NCI-H2196 (cell line): Measurements from ENCODE around the gene CCBE1.
A peak's percentile ranks its signal among the peaks of the same experiment; 100 is the strongest.
"Not testable (repeated sequence)": the region's sequence is repeated elsewhere in the genome, so short reads cannot be mapped to it uniquely, and the experiment has no call there.

Source experiments
- DNase-seq: peaks from one replicate; lab custom pipeline; 2025; ENCODE audit not compliant: unreplicated experiment; lab: John Stamatoyannopoulos, UW

Gene CCBE1

DNA sequence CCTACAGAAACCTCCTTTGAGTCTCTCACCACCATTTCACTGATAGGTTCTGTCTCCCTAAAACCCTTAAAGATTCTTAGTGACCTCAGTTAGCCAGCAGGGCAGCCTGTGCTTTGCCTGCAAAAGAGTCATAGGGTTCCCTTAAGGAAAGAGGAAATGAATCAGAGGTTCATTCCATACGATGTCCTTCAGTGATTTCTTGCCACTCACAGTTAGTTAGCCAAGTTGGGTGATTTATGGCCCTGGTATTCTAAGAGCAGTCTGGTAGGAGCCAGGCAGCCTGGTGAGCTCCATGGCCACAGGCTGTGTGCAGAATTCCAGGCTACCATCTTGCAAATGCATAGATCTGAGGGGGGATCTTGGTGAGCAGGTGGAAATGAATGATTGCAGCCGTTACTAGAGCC, 18.7 kb upstream of the CCBE1 start:
- no peak for DNase-seq

DNA sequence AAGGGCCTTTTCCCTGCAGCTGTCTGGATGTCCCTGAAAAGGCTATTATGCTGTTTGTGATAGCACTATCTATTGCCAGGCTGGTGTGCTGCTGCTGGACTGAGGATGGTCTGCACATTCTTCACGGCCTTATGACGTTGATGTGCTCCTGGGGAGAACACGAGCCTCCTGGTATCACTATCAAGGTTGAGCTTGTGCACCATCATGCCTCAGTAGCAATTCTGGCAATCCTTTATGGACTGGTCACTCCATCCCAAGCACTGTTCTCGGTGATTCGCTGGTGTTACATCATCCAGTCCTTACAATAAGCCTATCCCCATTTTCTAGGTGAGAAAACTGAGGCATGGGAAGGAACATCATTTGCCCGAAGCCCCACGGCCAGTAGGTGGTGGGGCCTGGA, 18.2 kb upstream of the CCBE1 start:
- no peak for DNase-seq

DNA sequence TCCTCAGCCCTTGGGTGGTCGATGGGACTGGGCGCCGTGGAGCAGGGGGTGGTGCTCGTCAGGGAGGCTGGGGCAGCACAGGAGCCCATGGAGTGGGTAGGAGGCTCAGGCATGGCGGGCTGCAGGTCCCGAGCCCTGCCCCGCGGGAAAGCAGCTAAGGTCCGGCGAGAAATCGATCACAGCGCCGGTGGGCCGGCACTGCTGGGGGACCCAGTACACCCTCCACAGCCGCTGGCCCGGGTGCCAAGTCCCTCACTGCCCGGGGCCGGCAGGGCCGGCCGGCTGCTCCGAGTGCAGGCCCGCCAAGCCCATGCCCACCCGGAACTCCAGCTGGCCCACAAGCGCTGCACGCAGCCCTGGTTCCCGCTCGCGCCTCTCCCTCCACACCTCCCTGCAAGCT, 16.9 kb upstream of the CCBE1 start:
- not testable (repeated sequence) for DNase-seq

DNA sequence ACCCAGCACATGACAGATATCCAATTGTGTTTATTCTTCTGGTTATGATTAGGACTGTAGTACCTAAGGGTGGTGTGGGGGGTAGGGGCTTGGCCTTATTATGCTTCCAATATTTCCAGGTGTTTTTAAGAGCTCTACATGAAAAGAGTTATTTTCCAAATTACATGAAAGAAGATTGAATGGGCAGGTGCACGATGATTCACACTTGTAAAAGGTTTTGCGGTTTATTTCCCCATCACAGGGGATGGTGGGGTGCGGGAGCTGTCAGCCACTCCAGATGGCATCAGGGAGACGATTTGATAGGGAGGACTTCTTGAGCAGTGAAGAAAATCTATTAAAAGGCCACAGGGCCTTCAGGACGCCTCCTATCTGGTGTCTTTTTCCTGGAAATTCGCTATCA, 15.1 kb upstream of the CCBE1 start:
- no peak for DNase-seq

DNA sequence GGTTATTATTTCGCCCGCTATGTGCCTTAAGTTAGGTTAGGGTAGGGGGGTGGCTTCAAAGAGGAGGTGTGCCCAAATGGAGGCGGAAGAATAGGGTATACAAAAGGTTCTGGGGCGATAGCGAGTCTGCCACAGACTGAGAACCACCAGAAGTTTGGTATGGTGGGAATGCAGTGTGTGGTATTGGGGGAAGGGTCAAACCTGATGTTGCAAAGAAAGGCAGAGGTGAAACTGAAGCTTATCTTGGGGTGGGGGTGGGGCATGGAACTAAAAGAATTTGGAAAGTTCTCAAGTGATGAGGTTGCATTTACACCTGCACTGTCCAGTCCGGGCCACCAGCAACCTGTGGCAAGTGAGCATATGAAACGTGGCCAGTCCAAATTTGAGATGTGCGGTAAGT, 11.8 kb upstream of the CCBE1 start:
- no peak for DNase-seq

DNA sequence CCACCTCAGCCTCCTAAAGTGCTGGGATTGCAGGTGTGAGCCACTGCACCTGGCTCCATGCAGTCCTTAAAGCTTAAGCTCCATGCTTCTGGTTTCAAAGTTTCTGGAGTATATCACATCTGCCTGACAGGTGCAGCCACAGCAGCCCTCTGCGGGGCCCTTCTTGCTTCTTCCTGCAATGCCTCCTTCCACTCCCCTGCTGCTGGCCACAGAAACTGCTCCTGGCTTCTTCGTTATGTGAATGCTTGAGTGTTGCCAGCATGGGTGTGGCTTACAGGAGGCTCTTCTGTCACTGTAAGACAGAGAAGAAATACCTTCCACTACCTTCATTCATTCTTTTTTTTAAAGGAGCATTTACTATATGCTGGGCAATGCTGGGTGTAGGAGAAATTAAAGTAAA, 10.1 kb upstream of the CCBE1 start:
- DNase-seq, result no peak

DNA sequence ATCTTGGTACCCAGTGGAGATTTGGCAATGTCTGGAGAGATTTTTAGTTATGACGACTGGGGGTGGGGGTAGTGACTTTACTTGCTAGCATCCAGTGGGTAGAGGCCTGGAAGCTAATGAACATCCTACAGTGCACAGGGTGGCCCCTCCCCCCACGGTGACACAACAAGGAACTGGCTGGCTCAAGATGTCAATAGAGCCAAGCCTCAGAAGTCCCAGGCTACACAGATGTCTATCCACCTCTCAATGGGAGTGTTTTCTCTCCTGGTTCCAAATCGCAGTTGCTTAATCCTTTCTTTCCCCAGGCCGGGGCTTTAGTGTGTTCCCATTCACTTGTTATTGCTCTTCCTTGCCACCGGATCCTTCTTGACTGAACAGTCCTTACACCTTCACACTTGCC, 9.3 kb upstream of the CCBE1 start:
- DNase-seq, result no peak

DNA sequence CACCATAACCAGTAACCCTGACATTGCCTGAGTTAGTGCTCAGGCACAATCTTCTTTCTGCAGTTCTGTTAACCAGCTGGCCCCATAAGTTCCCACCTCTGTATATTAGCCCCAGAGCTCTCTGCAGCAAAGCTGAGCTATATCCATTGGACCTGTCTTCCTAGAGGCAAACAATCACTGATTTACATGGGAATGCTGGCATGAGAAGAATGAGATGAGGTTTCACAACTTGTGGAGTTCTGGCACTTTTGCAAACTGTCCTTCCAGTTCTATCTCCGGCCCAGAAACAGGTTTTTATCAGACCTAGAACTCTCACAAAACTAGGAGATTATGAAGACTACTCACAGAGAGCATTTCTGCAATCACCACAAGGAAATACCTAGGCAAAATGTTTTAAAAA, 7.9 kb upstream of the CCBE1 start:
- DNase-seq, result no peak

DNA sequence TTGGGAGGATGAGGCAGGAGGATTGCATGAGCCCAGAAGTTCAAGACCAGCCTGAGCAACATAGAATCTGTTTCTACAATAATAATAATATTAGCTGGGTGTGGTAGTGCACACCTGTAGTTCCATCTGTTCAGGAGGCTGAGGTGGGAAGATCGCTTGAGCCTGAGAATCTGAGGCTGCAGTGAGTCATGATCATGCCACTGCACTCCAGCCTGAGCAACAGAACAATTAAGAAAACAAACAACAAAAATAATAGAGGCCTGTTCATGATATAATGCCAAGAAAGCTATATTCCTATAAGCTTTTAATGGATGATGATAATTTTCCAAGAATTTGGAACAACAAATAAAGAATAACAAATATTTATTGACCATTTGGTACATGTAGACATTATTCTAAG, 6.9 kb upstream of the CCBE1 start:
- DNase-seq, result no peak

DNA sequence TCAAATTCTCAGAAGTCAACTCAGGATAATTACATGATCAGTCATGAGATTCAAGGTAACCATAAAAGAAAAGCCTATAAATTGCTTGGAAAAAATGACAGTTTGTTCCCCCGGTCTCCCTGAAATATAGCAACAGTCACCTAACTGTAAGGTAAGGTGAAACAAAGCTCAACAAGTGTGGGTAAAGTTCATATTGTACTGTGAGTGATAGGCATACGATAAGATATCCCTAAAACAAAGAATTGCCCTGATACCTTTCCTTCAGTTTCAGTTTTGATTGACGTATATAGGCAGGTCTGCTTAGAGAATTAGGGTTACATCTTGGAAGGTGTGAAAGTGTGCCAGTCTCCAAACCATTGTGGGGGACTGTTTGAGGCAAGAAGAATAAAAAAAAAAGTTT, 4.0 kb upstream of the CCBE1 start:
- DNase-seq, result no peak

DNA sequence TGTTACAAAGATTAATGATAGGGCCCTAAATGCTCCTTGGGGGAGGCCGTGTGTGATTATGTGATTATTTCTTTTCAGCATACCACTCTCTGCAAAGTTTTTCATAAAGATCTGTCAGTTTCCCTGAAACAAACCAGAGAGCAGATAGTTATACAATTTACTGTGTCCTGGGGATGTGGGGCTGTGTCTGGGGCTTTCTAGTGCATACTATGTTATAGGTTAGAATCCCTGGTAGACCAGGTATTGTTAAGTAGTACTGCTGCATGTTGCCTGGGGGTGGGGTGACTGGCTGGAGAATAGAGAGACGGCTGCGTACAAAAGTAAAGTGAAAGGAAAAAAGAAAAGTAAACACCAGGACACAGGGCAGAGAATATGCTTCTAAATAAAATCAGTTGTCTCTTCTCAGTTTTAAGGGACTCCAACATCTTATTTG, 3.3 kb upstream of the CCBE1 start:
- DNase-seq, result no peak

DNA sequence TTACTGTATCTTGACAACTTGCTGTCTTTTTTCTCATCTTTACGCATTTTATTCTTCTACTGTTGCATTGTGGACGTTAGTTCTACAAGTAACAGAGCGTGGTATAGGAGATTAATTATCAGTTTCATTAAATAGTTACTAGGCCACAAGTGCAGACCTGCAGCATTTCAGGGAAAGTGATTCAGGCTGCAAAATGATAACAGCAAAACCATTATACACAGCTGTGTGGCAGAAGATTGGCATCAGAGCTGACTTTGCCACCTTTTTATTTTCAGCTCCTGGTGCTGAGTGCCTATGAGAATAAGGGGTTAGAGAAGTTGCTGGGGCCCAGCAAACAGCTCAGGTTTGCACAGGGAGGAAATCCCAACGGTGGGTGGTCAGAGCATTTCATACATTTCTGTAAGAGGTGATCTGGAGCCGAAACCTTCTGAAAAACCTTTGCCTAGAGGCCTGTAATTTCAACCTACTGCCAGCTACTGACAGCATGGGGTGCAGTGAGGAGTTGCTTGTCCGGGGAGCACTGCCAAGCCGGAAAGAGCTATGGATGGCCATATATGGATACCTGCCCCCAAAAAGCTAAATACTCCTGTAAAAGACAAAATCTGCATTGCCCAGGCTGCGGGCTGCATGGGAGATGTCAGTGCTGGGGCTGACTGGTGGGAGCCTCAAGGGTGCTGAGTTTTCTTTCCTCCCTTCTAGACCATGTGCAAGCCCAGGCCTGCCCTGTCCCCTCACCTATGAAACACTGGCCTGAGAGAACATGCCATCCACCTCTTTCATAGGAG, 2.7 kb upstream of the CCBE1 start:
- no peak for DNase-seq

DNA sequence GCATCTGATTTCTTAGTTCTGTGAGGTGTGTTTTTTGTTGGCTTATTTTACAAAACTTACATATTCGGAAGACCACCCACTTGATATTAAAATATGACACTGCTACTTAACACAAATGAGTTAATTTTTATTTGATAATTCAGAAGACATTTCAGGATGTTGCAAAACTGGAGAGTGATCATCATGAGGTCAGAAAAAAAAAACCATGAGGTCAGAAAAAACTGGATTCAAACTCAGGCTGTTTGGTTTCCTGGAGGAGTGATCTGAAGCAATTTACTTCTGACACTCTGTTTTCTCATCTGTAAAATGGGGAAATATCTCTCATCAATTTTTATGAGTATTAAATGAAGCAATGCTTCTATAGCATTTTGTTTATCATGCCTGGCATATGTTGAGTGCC, 1.8 kb upstream of the CCBE1 start:
- no peak for DNase-seq

DNA sequence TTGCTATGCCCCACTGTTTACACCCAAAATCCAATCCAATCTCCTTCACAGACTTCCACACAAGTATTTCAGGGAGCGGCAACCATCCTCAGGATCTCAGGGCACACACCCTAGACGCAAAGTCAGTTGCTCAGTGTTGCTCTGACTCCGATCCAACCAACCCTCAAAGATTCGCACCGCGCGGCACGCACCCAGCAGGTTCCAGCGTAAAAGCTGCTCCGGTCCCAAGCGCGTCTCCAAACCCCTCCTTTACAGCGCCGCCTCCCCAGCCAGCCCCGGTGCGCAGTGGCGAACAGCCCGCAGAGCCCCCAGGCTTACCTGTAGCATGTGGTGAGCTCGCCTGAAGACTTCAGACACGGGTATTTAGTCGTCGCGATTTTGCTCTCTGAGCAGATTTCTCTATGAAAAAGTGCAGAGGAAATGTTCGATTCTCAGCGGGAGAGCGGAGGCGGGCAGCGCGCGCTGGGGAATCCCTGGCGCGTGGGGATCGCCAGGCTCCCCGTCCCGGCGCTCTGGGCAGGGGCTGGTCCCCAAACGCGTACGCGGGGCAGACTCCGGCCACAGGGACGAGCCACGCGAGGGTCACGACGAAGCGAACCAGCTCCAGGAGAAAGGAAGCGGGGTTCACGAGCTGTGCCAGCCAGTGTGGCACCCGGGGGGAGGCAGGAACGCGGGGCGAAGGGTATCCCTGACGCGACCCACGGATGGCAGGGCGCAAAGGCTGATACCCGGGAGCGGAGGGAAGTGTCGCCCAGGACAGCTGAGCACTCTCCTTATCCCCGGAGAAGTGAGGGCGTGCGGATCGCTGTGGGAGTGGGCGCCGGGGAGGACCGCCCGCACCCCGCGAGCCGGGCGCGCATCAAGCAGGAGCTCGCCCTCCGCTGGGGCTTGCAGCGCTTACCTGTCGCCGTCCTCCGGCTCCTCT, 650 bp downstream of the CCBE1 start:
- DNase-seq, result no peak

DNA sequence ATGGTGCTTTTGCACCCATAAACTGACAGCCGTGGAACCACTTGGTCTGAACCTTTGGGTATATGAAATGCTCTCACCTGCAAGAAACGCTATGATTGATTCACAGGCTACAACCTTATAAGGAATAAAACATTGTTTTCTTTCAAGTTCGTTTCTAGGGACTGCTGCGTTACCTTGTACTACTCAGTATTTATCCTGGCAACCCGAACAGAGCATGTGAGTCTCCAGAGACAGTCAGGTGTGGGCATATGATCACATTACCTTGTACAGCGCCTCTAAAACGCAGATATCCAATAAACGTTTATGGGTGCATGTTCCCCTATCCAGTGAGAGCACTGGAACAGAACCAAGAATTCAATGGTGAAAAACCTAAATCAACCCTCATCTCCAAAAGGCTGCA, 1.7 kb downstream of the CCBE1 start:
- no peak for DNase-seq

DNA sequence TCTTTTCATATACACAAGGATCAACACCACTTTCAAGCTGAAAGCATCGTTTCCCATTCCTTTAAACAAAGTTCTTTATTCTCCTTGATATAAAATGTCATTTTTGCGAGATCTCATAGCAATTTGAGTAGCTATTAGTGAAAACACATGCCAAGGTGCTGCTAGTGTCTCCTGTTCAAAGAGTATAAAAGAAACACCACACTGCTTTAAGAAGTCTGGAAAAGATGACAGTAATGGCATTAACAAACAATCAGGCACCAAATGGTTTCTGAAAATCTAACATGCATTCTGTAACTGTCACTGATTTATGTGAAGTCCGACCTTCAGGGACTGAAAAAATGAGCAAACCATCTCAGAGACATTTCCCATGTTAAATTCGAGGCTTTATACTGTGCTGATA, 2.4 kb downstream of the CCBE1 start:
- no peak for DNase-seq

DNA sequence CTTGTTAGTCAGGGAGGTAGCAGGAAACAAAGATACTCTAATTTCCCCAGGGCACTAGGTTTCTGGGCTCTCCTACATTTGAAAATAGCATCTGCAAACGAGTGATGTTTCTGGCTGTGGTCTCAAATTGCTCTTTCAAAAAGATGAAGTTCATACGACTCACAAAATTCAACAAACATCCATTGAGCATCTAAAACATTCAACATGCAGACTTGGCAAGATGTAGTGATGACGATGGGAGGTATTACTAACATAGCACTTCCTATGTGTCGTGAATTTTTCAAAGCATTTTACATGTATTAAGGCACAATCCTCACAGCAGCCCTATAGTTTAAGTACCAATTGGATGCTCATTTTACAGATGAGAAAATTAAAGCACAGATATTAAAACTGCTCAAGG, 5.2 kb downstream of the CCBE1 start:
- DNase-seq, result no peak

DNA sequence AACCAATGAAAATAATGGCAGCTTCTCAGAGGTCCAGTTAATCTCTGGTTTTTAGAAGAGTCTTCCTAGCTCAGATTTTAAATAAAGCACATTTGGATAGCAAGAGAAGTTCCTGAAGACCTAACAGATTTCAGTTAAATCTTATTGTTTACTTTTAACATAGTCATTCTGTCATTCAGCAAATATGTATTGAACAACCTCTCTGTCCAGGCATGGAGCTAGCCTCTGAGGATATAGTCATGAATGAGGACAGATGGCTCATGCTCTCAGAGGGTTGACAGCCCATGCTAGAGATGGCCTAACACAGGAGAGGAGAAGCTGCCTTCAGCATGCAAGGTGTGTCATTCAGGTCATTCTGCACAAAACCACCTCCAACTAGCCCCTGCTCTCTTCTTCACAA, 6.2 kb downstream of the CCBE1 start:
- peak; percentile 81 for DNase-seq

DNA sequence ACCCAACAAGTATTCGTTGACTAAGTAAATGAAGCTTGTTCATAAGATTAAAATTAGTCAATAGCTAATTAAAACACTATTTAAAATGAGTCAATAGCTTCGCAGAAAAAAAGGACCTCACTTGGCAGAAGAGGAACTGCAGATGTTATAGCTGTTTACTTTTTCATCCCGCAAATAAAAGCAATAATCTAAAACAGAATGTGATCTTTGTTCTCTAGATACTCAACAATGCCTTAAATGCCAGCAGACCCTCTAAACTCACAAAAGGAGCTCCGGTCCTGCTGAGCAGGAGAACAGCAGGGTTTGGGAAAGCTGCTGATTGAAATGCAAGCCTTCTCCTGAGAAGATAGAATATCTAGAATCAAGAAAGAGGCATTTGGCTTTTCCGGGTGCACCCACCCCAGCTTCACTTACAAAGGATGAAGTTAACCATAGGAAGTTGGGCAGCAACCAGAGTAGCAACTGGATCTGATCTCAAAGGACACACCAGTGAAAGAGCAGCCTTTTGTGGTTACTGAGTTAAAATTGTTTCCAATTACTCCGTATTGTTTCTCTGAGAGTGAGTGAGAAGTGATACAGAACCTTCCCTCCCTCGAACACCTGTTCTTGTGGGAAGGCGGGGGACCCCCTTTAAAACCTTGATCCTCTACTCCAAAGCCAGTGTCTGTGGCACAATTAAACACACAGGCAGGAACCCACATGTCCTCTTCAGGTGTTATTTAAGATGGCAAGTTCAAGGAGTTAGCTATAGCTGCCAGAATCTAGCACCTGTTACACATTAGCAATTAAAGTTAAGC, 6.8 kb downstream of the CCBE1 start:
- peak; percentile 71 for DNase-seq

DNA sequence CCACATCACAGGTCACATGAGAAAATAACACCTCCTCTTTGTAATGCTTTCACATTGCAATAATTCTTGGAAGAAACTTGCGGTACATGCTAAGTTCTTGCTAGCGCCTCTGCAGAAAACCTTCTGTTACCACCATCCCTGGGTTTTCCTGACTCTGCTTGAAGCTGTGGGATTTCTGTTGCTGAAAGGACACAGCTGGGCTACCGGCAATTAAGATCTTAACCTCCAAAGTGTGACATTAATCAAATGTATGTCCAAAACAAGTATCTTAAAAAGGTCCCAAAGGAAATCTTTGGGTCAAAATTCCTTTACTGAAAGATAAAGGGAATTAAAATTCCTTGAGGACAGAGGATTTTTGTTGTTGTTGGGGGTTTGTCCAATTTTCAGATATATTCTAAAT, 7.5 kb downstream of the CCBE1 start:
- no peak for DNase-seq

DNA sequence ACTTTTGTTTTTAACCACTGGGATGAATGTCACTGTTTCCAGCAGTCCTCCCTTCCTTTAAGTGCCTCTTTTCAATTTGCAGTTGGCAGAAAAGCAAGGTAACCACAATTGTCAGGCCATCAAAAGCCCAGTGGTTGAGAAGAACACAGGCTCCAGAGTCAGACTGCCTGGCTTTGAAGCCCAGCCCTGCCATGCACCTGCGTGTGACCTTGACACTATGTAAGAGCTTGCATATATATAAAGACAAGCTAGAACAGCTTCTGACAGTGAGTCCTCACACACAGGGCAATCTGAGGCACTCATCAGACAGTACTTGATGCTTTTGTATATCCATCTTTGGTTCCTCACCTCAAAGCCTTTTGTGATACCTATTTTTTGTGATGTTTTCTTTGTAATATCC, 11.0 kb downstream of the CCBE1 start:
- DNase-seq, result no peak

DNA sequence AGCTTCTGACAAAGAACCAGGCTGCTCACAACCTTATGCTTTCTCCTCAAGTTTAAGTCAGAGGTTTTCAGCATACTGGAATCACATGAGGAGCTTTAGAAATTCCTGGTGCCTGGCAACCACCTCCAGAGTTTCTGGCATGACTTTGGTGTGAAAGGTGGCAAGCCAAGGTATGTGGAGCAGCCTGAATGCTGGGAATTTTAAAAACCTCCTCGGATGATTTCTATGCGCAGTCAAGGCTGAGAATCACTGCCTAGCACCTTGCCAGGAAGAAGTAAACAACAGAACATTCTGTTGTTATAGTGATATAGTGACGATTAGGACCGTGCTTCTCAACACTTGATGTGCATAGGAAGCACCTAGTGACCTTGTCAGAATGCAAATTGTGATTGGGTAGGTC, 11.7 kb downstream of the CCBE1 start:
- no peak for DNase-seq
